GM21786 (cell line): ENCODE results near the gene SEMA3A.

Experiments
- ATAC-seq: cut with Tn5 transposase; IDR thresholded peaks from one replicate; pipeline ENCODE4 v1.9.1; 2021; ENCODE audit not compliant: unreplicated experiment

Gene SEMA3A

DNA sequence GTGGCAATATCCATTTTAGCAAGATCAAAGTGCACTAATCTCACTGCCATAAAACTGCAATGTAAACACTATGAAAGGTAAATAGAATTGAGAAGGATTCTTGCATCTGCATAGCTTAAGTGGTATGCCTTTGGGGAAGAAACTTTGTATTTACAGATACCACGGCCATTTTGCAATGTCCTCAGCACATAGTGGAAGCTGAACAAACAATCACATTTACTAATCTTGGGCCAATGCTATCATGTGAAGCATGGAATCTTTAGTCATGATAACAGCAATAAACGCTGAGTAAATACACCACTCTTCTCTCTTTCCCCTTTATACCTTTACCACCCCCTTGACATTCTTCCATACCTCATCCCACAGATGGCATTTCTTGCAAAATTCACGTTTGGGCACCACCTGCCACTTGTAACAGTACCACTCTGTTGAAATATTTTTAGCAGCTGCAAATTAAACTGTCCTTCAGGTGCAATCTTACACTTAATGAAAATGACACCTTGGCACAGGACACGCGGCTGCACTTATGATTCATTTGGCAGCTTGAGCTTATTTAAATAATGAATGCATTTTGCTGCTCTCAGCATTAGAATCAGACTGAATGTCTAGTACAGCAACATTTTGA is 171.8 kb downstream of the SEMA3A start:
- no peak for ATAC-seq

DNA sequence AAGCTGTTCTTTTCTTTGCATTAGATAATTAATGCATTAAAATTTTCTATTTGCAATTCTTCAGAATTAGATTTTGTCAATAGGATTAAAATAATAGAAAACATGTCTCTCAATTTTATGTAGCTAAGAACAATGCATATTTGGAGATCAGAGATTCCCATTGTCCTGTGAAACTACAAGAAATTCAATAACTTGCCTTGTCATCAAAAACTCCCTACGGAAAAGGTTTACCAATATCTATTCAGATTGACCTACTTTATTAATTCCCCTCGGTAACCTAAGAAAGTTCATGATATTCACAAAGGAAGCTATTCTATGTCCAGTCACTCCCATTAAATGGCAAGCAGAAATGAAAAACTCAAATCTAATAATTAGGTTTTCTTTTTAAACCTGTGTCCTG is 172.6 kb downstream of the SEMA3A start:
- ATAC-seq = no peak

DNA sequence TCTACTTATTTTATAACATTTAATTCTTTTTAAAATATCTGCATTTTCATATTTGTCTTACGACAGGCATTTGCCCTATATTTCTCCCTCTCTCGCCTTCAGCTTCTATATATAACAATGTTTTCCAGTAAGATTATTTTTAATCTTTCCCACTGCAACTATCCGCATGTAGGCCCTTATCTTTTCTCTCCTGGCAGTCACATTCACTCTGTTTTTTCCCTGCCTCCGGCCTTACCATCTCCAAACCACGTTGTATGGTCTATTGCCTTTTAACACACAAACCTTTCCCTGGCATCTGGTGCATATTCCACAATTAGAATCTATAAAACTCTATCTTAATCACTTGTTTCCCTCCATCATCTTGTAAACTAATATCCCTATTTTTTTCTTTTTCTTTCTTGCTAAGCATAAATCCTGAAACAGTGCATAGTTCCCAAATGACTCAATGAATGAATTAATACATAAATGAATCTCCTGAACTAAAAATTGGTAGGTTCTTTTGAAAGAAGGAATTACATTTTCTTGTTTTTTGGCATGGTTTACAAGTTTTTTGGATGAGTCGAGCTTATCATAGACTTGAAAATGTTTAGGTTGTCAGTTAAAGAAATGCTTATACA is 173.2 kb downstream of the SEMA3A start:
- ATAC-seq = no peak

DNA sequence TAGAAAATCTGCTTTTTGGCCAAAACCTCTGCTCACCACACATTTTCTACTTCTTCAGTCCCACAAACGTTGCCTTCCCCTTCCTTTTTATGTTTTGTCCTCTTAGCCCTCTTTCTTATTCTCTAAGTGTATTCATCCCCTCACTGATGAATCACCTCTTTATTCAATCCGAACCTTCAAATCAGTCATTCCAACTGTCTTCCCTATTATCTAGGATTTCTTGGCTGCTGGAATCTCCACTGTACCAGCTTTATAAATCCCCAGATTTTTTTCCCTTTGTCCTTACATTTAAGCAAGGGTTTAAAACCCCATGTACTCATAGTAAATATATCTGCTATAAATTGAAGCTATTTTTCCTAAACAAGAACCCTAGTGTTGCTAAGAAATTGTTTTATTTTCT is 176.9 kb downstream of the SEMA3A start:
- ATAC-seq = no peak

DNA sequence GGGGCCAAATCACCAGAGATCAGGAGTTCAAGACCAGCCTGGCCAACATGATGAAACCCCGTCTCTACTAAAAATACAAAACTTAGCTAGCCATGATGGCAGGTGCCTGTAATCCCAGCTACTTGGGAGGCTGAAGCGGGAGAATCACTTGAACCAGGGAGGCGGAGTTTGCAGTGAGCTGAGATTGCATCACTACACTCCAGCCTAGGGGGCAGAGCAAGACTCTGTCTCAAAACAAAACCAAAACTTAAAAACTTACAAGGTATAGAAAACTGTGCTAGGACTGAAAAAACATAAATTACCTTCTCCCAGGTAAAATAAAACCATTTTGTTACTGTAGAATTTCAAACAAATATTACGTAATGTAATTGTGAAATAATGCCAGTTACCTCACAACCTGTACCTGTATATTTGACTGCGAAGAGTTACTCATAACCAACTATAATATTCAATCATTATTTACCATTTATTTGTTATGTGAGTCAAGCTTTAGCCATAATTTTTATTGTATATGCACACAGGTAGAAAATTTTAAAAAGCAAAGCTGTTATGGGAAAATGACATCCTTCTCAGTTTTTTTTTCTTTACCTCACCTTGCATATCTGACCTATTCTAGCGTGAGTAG is 180.9 kb downstream of the SEMA3A start:
- ATAC-seq = peak; percentile 53

DNA sequence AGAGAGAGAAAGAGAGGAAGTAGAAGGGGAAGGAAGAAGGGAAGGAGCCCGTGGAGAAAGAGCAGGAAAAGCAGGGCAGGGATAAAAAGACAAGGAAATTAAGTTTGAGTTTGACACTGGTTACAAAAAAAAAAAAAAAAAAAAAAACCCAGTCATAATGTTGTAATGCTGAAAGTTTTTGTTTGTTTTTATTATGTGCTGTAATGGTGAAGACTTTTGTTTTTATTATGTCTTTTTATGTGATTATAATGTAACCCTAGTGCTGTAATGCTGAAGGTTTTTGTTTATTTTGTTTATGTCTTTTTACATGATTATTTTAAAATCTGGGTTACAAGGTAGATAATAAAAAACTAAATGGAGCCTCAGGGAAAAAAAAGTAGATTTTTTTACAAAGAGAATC is 184.8 kb downstream of the SEMA3A start:
- no peak for ATAC-seq

DNA sequence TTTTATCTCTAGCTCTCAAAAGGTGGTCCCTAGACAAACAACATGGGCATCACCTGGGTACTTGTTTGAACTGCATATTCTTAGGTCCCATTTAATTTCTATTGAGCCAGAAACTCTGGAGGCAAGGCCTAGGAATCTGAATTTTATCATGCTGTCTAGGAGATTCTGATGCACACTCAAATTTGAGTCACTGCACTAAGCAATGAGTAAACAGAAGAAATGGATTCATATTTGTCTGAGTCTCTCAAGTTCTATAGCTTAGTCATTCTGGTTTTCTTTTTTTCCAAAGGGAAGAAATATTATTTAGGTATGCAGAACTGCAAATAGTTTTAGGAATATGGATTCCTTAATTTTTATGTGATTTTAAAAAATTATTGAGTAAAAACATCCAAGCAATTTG is 185.5 kb downstream of the SEMA3A start:
- ATAC-seq = no peak

DNA sequence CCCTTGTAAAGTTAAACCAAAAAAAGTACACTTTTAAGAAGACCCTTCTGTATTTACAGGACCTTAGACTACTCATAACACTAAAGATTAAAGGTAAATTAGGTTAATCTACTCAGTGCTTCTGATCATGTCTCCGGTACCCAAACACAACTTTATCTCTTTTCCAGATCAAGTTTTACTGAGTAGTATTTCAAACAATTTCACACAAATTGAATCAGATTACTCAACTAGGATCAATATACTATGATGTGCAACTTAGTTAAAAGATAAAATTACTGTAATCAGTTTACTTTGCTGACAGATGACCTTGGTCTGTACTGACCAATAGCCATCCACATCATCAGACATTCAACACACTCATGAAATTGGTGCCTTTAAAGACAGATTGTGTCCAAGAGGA is 191.4 kb downstream of the SEMA3A start:
- no peak for ATAC-seq

DNA sequence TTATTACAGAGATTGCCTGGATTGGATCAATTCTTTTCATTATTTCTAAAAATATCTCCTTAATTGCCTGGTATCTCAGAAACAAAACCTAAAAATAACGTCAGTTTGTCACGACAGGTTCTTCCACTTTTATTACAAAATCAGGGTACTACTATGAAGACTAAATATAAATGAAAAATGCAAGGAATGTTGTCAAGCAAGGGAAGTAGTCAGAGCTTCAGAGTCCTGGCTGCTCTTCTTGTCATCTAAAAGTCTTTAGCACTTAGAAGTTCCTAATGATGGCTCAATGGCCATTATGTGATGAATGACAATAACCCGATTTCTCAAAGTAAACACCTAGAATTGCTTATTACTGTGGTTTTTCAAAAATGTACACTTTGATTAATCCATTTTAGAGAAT is 192.2 kb downstream of the SEMA3A start:
- ATAC-seq = no peak

DNA sequence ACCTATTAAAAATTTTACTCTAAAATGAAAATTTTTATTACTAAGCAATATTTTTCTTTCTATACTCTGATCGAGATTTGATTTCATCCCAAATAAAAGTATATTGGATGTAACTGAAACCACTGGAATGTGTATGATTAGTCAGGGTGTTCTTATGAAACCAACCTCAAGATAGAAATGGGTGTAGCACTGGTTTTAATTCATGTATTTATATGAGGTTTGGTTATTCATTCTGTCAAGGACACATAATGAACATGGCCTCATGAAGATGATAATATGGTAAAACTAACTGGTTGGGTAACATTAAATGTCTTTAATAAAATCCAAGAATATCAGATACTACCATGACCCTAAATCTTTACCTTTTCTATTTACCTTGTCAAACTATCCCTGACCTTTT is 197.7 kb downstream of the SEMA3A start:
- ATAC-seq = no peak

DNA sequence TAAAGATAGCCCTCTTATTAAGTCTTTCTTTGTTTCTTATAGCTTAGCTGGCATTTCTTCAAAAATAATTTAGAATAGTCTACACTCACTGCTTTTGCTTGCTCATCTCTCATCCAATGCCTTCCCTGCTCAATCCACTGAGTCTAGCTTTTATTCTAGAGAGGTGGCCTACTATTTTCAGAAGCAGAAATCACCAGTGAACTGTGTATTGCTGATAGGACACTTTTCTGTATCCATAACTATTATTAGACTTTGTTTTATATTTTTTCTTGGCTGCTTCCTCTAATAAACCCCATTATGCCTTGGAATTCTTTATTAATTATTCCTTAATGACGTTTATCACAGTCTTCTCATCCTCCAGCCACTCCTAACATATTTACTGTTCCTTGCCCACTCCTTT is 206.8 kb downstream of the SEMA3A start:
- ATAC-seq = no peak

DNA sequence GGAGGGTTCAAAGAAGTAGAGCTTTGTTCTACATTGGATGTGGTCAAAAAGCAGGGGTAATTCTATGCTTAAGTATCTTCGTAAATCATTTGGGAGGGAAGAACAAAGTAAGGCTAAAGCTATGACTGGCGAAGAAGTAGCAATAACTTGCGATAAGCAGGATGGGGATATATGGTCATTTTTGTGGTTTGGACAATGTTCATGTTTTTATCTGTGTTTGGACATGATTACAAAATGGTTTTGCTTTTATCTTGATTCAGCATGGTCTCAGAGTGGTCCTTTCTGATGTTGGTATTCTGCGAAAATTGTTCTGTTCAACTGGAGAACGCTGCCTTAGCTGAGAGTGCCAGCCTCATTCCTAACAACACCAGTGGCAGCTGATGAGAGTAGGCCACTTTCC is 208.8 kb downstream of the SEMA3A start:
- no peak for ATAC-seq

DNA sequence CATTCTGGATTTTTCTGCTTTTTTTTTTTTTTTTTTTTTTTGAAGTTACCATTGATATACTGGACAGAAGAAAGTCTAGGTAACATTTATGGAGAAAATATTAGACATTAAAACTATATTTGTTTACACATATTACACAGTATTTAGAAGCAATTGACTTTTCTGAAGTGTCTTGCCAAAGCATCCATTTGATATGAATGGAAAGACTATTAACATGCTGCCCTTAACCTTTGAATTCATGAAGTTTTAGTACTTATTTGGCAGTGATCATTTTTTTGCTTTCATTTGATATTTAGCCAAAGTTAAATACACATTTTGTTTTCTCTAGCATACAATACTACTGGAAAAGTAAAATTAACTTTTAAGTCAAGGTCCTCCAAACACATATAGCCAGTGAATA is 210.0 kb downstream of the SEMA3A start:
- no peak for ATAC-seq

DNA sequence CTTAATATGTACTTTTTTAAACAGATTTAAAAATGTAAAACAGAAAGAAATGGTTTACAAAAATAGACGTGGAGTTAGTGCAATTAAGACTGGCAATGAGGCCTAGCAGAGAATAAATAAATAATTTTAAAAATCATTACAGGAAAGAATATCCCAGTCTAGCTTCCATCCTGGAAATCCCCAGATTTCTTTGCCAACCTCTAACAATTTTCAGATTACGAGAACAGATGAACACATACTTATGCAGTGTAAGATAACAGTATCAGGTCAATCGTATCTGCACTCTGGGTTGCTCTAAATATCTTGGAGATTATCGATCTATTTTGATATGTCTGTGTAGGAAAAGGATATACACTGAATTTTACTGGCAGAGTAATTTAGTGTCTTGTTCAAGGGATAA is 210.5 kb downstream of the SEMA3A start:
- no peak for ATAC-seq

DNA sequence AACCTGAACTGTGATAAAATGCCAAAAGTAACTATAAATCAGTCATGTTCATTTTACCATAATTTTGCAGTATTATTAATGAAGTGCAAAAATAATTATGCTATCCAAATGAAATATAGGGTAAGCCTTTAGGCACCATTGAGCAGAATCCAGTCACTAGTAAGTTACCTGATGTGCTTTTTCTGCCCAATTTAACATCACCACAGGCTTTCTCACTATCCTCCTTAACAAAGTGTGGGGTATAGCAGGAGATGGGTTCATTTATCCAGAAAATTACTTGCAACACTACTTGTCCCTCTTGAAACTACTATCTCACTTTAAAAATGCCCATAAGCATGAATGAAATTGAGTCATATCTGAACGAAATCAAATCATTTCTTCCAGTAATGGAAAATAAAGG is 211.0 kb downstream of the SEMA3A start:
- no peak for ATAC-seq

DNA sequence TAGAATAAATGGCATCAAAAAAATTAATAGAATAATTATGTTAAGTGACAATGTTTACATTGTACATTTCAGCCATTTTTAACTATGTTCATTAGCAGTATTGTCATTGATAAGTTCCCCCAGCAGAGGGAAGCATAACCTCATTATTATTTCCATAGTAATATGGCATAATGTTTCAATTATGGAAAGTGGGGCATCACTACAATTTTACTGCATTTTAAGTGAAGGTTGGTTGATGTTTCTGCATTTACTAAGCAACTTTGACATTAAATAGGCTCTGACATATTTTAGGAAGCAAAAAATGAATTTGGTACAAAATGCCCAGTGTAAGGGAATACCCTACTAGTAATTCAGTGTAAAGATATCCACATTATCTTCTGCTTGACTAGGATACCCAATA is 218.3 kb downstream of the SEMA3A start:
- peak; percentile 90 for ATAC-seq

DNA sequence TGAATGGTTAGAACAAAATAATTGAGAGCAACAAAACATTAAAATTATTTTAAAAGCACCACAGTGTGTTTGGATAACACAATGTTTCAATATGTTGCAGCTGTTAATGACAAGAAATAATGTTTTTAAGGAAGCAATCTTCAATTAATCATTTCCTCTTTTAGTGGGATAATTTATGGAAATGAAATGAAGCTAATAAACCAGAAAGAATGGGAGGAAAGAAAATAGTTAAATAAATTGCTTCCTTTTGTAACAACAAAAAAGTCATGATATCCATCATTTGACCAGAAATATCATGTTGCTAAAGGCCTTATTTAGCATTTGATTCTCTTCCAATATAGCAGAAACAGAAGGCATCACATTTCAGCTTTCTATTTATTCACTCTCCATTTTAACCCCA is 224.5 kb downstream of the SEMA3A start:
- no peak for ATAC-seq

DNA sequence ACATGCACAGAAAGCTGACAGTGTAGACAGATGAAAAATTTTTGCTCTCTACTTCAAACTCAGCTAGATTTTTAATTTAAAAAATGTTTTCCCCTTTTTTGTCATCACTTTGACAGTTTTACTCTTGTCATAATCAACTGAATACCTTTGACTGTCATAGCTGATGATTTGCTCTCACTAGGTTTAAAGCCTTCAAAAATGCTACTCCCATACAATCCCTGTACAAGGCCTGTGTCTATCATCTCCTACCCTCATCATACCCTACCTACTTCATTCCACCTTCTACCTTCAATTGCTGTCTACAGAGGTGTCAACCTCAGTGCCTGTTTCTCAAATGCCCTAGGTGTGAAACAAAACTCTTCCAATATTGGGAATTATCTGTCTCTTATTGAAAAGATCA is 230.3 kb downstream of the SEMA3A start:
- ATAC-seq = no peak

DNA sequence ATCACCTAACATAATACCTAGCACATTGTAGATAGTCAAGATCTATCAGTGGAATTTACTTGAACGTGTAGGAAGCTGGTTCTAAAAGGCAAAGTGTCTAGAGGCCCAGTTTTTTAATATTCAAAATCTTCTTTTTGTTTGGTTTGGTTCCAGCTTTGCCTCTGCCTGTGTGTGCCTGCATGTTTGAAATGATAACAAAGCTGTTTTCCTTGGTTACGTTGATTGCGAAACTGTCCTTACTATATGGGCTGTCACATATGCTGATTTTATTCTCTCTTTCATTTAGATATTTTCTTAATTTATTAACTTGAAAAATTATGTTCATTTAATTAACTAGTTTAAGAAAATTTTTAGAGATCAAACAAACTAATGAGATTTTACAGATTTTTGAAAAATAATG is 237.3 kb downstream of the SEMA3A start:
- ATAC-seq = no peak

DNA sequence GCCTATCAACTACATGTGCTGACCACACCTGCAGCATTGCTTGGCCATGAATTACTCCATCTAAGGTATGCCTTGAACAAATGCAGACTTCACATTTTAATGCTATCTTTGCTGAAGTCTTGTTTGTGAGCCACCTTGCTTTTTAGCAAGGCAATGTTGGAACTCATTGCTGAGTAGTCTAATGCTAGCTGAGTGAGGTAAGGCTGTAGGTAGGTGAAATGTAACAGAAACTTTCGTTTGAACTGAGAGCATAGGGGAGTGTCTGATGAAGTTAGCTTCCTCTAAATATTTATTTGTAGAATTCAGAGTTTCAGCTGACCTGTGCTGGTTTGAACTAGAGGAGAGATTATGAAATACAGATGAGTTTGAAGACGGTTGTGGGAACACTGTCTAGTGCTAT is 238.5 kb downstream of the SEMA3A start:
- no peak for ATAC-seq

DNA sequence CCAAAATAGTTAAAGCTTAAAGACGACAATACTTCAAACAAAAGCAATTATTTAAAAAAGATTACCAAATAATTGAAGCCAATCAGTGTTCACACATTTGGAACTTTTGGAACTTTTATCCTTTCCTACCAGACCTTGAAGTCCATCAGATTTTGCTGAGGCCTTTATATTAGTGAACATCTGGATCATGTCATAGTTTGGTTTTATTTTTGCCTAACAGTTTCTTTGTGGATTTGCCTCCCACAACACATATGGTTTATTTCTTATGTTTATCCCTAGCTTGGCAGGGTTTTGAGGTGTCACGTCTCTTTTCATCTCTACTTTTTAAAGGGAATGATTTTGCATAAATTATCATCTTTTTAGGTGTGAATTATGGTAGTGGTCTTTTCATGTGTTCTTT is 242.4 kb downstream of the SEMA3A start:
- no peak for ATAC-seq

DNA sequence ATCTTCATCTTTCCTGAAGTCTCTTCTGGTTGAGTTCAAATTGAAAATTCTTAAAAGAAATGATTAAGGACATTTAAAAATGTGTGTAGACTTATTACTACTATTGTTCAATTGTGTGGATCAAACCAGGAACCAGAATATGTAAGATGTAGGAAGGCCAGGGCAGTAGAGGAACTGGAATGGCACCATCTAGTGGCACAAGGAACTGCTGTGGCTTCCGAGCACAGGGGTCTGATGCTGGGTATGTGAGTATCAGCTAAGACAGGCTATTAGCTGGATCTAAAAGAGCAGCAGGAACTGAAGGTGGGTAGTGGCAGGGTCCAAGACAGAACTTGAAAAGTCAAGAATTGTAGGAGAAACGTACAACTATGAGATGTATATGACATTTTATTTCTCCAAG is 247.3 kb downstream of the SEMA3A start:
- peak; percentile 82 for ATAC-seq

DNA sequence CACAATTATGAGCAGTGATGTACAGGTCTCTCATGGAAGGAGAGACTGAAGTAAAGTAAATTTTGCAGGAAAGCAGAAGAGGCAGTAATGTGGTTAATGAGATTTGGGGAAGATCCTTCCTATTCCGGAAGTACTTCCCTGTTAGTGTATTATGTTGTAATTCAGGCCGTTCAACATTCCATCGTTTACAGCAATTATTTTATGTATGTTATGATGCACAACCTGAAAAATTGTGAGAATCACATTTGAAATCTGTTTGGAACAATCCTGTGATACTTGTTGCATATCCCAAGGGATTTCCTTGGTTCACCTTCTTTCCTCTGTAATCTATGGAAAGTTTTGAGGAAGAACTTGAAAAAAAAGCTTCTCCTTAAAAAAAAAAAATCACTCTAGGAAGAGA is 247.8 kb downstream of the SEMA3A start:
- ATAC-seq = no peak
